GM23338 (cell line): Measurements from ENCODE around the gene NUDT15. TPM values are rescaled to one million over a fixed set of nuclear protein-coding genes. Genes with fewer than 3 reads are reported as not detected.

Source experiments
- ATAC-seq: fragments of 200-7000 bp; cut with Tn5 transposase; 3 replicates; pipeline ENCODE4 v1.9.1; 2020
- DNase-seq: peaks from one replicate; pipeline ENCODE4 v3.0.0-alpha.2; 2015; ENCODE audit warnings: low spot score
- H2AFZ ChIP-seq: fragments of 200-600 bp; sonication (generic); 2 replicates; pipeline ENCODE4 v1.8.0; 2016; ENCODE audit warnings: antibody characterized with exemption, mild to moderate bottlenecking, moderate library complexity
- H3F3A ChIP-seq: fragments of 200-600 bp; sonication (generic); replicated peaks from 2 replicates; pipeline ENCODE4 v1.8.0; 2017; ENCODE audit warnings: antibody characterized with exemption, mixed run types, low read depth
- H3K27ac ChIP-seq: fragments of 200-600 bp; sonication (generic); 2 replicates; pipeline ENCODE4 v1.6.1; 2016; ENCODE audit warnings: low read depth
- H3K27me3 ChIP-seq: fragments of 200-600 bp; sonication (generic); 2 replicates; pipeline ENCODE4 v1.8.0; 2016; ENCODE audit warnings: mild to moderate bottlenecking, mixed run types, moderate library complexity; ENCODE audit not compliant: insufficient read depth
- H3K36me3 ChIP-seq: fragments of 200-600 bp; sonication (generic); 2 replicates; pipeline ENCODE4 v1.8.0; 2016; ENCODE audit warnings: mild to moderate bottlenecking; ENCODE audit not compliant: insufficient read depth
- H3K4me1 ChIP-seq: fragments of 200-600 bp; sonication (generic); 2 replicates; pipeline ENCODE4 v1.8.0; 2016; ENCODE audit warnings: mild to moderate bottlenecking, moderate library complexity; ENCODE audit not compliant: insufficient read depth
- H3K4me2 ChIP-seq: fragments of 200-600 bp; sonication (generic); 2 replicates; pipeline ENCODE4 v1.7.1; 2017; ENCODE audit warnings: mixed run types
- H3K4me3 ChIP-seq: fragments of 200-600 bp; sonication (generic); 2 replicates; pipeline ENCODE4 v1.6.1; 2016; ENCODE audit warnings: mixed run types
- H3K79me2 ChIP-seq: fragments of 200-600 bp; sonication (generic); replicated peaks from 2 replicates; pipeline ENCODE4 v1.8.0; 2017; ENCODE audit warnings: mild to moderate bottlenecking; ENCODE audit not compliant: insufficient read depth
- H3K9me2 ChIP-seq: fragments of 200-600 bp; sonication (generic); 2 replicates; pipeline ENCODE4 v1.8.0; 2017; ENCODE audit not compliant: insufficient read depth
- H4K20me1 ChIP-seq: fragments of 200-600 bp; sonication (generic); replicated peaks from 2 replicates; pipeline ENCODE4 v1.8.0; 2017; ENCODE audit warnings: mild to moderate bottlenecking; ENCODE audit not compliant: insufficient read depth
- H3K27ac Mint-ChIP-seq: 2 replicates; pipeline ENCODE4 v1.8.0; 2020; ENCODE audit warnings: inconsistent platforms, mild to moderate bottlenecking, moderate library complexity, mixed read lengths
- H3K27me3 Mint-ChIP-seq: 3 replicates; pipeline ENCODE4 v1.8.0; 2022; ENCODE audit warnings: low read depth, mild to moderate bottlenecking, moderate library complexity, mixed read lengths, inconsistent platforms; ENCODE audit not compliant: insufficient read depth, poor library complexity
- H3K36me3 Mint-ChIP-seq: 3 replicates; pipeline ENCODE4 v1.8.0; 2021; ENCODE audit warnings: low read depth, mild to moderate bottlenecking, inconsistent platforms, moderate library complexity, mixed read lengths
- H3K4me1 Mint-ChIP-seq: 3 replicates; pipeline ENCODE4 v1.8.0; 2020; ENCODE audit warnings: mild to moderate bottlenecking, inconsistent platforms, mixed read lengths
- H3K4me3 Mint-ChIP-seq: 3 replicates; pipeline ENCODE4 v1.8.0; 2021; ENCODE audit warnings: moderate library complexity, mild to moderate bottlenecking, inconsistent platforms, mixed read lengths
- H3K9me3 Mint-ChIP-seq: 3 replicates; pipeline ENCODE4 v1.8.0; 2020; ENCODE audit warnings: moderate library complexity, mild to moderate bottlenecking, inconsistent platforms, mixed read lengths
- CREB1 ChIP-seq: fragments of 250-450 bp; sonication (Bioruptor Pico); IDR thresholded peaks from 2 replicates; pipeline ENCODE4 v1.5.0; 2020; ENCODE audit warnings: low read depth, mild to moderate bottlenecking, moderate library complexity
- EZH2 ChIP-seq: fragments of 200-600 bp; sonication (generic); IDR thresholded peaks from one replicate; pipeline ENCODE4 v1.8.0; 2017; ENCODE audit warnings: antibody characterized with exemption, mild to moderate bottlenecking, low read depth; ENCODE audit not compliant: unreplicated experiment
- EZH2phosphoT487 ChIP-seq: fragments of 200-600 bp; sonication (generic); IDR thresholded peaks from one replicate; pipeline ENCODE4 v1.8.1; 2018; ENCODE audit warnings: antibody characterized with exemption; ENCODE audit not compliant: unreplicated experiment
- JUNB ChIP-seq: IDR thresholded peaks from one replicate; pipeline ENCODE4 v1.6.1; 2016; ENCODE audit warnings: antibody characterized with exemption; ENCODE audit not compliant: unreplicated experiment
- NANOG ChIP-seq: IDR thresholded peaks from 2 replicates; pipeline ENCODE4 v1.6.1; 2016; ENCODE audit warnings: antibody characterized with exemption, borderline replicate concordance
- POLR2AphosphoS5 ChIP-seq: IDR thresholded peaks from 2 replicates; pipeline ENCODE4 v1.6.1; 2016; ENCODE audit warnings: antibody characterized with exemption, low read depth
- ZNF114 ChIP-seq: fragments of 250-450 bp; sonication (Bioruptor Pico); IDR thresholded peaks from 2 replicates; pipeline ENCODE4 v1.5.0; 2020; ENCODE audit warnings: mild to moderate bottlenecking, moderate library complexity
- ZNF331 ChIP-seq: fragments of 250-450 bp; sonication (Bioruptor Pico); IDR thresholded peaks from 2 replicates; pipeline ENCODE4 v1.5.0; 2020; ENCODE audit warnings: low read depth, mild to moderate bottlenecking, moderate library complexity
- polyA plus RNA-seq: library from polyadenylated mRNA; unstranded; fragments of >200 nt; fragmentation: Nextera tagmentation; extraction: Ambion mirVana; gene quantifications from 2 replicates; pipeline ENCODE4 v1.2.1, GENCODE V29; 2016
- total RNA-seq: library from RNA; depleted of rRNA; stranded (reverse); fragments of >200 nt; shearing (Covaris generic); gene quantifications from 2 replicates; pipeline ENCODE4 v1.2.3, GENCODE V29; 2014
- TF ChIP-seq, protein P1 (sequence below): IDR thresholded peaks from one replicate; pipeline ENCODE4 v1.6.1; 2018; ENCODE audit warnings: antibody characterized with exemption; ENCODE audit not compliant: unreplicated experiment
- TF ChIP-seq, protein P2 (sequence below): fragments of 250-450 bp; sonication (Bioruptor Pico); IDR thresholded peaks from 2 replicates; pipeline ENCODE4 v1.5.0; 2020; ENCODE audit warnings: mild to moderate bottlenecking, moderate library complexity

NUDT15 gene
- total and polyA plus RNA-seq, 2 experiments from 2014 or later, result 59.3 TPM

DNA sequence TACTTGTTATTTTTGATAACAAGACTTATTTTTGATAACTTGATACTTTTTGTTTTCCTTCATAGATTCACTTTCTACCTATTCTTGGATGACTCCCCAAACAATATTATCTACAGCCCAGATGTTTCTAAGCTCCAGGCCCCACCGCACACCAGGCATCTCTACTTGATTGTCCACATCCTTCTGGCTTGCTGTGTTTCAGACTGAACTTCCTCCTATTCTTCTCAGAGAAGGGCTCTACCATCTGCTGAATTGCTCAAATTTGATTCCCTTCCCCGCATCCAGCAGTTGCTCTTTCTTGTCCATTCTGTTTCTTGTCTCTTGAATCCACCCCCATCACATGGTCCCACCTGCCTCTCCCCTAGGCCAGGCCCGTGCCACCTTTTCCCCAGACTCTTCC is 13.0 kb downstream of the NUDT15 start:
- Histone ChIP-seq H3K4me3 (no peak overlapping the region), H3K4me1 (no peaks in the 10 kb centered on the region), H3F3A (no peaks in the 10 kb centered on the region), H3K4me2 (no peak overlapping the region), H3K27ac (no peak overlapping the region), H3K36me3 (peaks cover 10% of the 10 kb centered on the region; the same call in 1 of the 2 replicates), H3K27me3 (no peaks in the 10 kb centered on the region), H2AFZ (no peak overlapping the region), H4K20me1 (peaks cover 4% of the 10 kb centered on the region), H3K9me2 (no peaks in the 10 kb centered on the region), H3K79me2 (no peaks in the 10 kb centered on the region)
- DNase-seq, result no peak
- peaks cover 4% of the 10 kb centered on the region; the same call in 2 of the 3 replicates for H3K9me3 Mint-ChIP-seq
- H3K27me3 Mint-ChIP-seq, result no peaks in the 10 kb centered on the region
- no peak overlapping the region for H3K27ac Mint-ChIP-seq
- H3K36me3 Mint-ChIP-seq, result peaks cover 54% of the 10 kb centered on the region
- no peaks in the 10 kb centered on the region; the same call in 2 of the 3 replicates for H3K4me1 Mint-ChIP-seq
- H3K4me3 Mint-ChIP-seq, result no peak overlapping the region
- ATAC-seq, result no peak
- no peak for TF ChIP-seq JUNB
- no peak for TF ChIP-seq POLR2AphosphoS5
- no peak for TF ChIP-seq NANOG
- TF ChIP-seq, protein P1, sequence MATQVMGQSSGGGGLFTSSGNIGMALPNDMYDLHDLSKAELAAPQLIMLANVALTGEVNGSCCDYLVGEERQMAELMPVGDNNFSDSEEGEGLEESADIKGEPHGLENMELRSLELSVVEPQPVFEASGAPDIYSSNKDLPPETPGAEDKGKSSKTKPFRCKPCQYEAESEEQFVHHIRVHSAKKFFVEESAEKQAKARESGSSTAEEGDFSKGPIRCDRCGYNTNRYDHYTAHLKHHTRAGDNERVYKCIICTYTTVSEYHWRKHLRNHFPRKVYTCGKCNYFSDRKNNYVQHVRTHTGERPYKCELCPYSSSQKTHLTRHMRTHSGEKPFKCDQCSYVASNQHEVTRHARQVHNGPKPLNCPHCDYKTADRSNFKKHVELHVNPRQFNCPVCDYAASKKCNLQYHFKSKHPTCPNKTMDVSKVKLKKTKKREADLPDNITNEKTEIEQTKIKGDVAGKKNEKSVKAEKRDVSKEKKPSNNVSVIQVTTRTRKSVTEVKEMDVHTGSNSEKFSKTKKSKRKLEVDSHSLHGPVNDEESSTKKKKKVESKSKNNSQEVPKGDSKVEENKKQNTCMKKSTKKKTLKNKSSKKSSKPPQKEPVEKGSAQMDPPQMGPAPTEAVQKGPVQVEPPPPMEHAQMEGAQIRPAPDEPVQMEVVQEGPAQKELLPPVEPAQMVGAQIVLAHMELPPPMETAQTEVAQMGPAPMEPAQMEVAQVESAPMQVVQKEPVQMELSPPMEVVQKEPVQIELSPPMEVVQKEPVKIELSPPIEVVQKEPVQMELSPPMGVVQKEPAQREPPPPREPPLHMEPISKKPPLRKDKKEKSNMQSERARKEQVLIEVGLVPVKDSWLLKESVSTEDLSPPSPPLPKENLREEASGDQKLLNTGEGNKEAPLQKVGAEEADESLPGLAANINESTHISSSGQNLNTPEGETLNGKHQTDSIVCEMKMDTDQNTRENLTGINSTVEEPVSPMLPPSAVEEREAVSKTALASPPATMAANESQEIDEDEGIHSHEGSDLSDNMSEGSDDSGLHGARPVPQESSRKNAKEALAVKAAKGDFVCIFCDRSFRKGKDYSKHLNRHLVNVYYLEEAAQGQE, result no peak
- TF ChIP-seq ZNF114 (CRISPR knock-in tag), result no peak
- TF ChIP-seq EZH2, result no peak
- TF ChIP-seq EZH2phosphoT487, result no peak
- no peak for TF ChIP-seq ZNF331 (CRISPR knock-in tag)
- TF ChIP-seq, protein P2, sequence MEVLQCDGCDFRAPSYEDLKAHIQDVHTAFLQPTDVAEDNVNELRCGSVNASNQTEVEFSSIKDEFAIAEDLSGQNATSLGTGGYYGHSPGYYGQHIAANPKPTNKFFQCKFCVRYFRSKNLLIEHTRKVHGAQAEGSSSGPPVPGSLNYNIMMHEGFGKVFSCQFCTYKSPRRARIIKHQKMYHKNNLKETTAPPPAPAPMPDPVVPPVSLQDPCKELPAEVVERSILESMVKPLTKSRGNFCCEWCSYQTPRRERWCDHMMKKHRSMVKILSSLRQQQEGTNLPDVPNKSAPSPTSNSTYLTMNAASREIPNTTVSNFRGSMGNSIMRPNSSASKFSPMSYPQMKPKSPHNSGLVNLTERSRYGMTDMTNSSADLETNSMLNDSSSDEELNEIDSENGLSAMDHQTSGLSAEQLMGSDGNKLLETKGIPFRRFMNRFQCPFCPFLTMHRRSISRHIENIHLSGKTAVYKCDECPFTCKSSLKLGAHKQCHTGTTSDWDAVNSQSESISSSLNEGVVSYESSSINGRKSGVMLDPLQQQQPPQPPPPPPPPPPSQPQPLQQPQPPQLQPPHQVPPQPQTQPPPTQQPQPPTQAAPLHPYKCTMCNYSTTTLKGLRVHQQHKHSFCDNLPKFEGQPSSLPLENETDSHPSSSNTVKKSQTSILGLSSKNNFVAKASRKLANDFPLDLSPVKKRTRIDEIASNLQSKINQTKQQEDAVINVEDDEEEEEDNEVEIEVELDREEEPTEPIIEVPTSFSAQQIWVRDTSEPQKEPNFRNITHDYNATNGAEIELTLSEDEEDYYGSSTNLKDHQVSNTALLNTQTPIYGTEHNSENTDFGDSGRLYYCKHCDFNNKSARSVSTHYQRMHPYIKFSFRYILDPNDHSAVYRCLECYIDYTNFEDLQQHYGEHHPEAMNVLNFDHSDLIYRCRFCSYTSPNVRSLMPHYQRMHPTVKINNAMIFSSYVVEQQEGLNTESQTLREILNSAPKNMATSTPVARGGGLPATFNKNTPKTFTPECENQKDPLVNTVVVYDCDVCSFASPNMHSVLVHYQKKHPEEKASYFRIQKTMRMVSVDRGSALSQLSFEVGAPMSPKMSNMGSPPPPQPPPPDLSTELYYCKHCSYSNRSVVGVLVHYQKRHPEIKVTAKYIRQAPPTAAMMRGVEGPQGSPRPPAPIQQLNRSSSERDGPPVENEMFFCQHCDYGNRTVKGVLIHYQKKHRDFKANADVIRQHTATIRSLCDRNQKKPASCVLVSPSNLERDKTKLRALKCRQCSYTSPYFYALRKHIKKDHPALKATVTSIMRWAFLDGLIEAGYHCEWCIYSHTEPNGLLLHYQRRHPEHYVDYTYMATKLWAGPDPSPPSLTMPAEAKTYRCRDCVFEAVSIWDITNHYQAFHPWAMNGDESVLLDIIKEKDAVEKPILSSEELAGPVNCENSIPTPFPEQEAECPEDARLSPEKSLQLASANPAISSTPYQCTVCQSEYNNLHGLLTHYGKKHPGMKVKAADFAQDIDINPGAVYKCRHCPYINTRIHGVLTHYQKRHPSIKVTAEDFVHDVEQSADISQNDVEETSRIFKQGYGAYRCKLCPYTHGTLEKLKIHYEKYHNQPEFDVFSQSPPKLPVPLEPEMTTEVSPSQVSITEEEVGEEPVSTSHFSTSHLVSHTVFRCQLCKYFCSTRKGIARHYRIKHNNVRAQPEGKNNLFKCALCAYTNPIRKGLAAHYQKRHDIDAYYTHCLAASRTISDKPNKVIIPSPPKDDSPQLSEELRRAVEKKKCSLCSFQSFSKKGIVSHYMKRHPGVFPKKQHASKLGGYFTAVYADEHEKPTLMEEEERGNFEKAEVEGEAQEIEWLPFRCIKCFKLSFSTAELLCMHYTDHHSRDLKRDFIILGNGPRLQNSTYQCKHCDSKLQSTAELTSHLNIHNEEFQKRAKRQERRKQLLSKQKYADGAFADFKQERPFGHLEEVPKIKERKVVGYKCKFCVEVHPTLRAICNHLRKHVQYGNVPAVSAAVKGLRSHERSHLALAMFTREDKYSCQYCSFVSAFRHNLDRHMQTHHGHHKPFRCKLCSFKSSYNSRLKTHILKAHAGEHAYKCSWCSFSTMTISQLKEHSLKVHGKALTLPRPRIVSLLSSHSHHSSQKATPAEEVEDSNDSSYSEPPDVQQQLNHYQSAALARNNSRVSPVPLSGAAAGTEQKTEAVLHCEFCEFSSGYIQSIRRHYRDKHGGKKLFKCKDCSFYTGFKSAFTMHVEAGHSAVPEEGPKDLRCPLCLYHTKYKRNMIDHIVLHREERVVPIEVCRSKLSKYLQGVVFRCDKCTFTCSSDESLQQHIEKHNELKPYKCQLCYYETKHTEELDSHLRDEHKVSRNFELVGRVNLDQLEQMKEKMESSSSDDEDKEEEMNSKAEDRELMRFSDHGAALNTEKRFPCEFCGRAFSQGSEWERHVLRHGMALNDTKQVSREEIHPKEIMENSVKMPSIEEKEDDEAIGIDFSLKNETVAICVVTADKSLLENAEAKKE, result no peak
- no peak for TF ChIP-seq CREB1 (CRISPR knock-in tag)
